Vagina (tissue), 2 donors: Measurements from ENCODE around the gene PPP1CA.

ENCODE experiments used
- CTCF ChIP-seq, 3 experiments: fragments of 450-650 bp in 2 of 3; fragments of 200-600 bp in 1 of 3; sonication (generic) in 1 of 3; IDR thresholded peaks; one replicate each; pipeline ENCODE4 v1.5.1; 2017 to 2019; ENCODE audit warnings: antibody characterized with exemption in 3 of 3, mild to moderate bottlenecking in 2 of 3, moderate library complexity in 2 of 3
- POLR2A ChIP-seq, 2 donors: fragments of 450-650 bp; IDR thresholded peaks; one replicate each; pipeline ENCODE4 v1.6.1; 2017; ENCODE audit warnings: antibody characterized with exemption in 2 of 2, mild to moderate bottlenecking in 2 of 2, moderate library complexity in 2 of 2
- POLR2AphosphoS5 ChIP-seq, 2 donors: sonication (generic); formaldehyde crosslinking; IDR thresholded peaks; one replicate each; pipeline ENCODE4 v1.9.0; 2017; ENCODE audit warnings: antibody characterized with exemption in 2 of 2, mild to moderate bottlenecking in 2 of 2, low read depth in 1 of 2; ENCODE audit not compliant: insufficient read depth in 1 of 2

GRCh38 chr11:67376063-67376820 is 25.4 kb downstream of the PPP1CA start:
- TF ChIP-seq CTCF (IDR thresholded peaks at IDR 0.05) (no peak), POLR2AphosphoS5 (IDR thresholded peaks at IDR 0.05; ENCODE audit: insufficient read depth in 1 of 2, low read depth in 1 of 2) (no peak), POLR2A (IDR thresholded peaks at IDR 0.05) (no peak)
